Measurements from ENCODE around the gene MIOS.

The MIOS gene

GRCh38 chr7:7584653-7585052 lies 18.0 kb downstream of the MIOS start:
- DNase-seq = no peak

GRCh38 chr7:7585241-7585928 lies 18.7 kb downstream of the MIOS start:
- no peak for DNase-seq

GRCh38 chr7:7595451-7595850 lies 28.8 kb downstream of the MIOS start:
- DNase-seq = no peak

- peak; percentile 21 for DNase-seq
Measured at GRCh38 chr7:7596176-7596575, 29.5 kb downstream of the MIOS start.

- DNase-seq = no peak
Measured at GRCh38 chr7:7607010-7607409, 40.3 kb downstream of the MIOS start.

- DNase-seq = no peak
Measured at GRCh38 chr7:7609330-7609729, 42.6 kb downstream of the MIOS start.

- no peak for DNase-seq
Measured at GRCh38 chr7:7612519-7612918, 45.8 kb downstream of the MIOS start.

- no peak for DNase-seq
Measured at GRCh38 chr7:7613210-7613609, 46.5 kb downstream of the MIOS start.

GRCh38 chr7:7614018-7614741 lies 47.5 kb downstream of the MIOS start:
- no peak for DNase-seq

GRCh38 chr7:7617550-7617949 lies 50.9 kb downstream of the MIOS start:
- no peak for DNase-seq

- no peak for DNase-seq
Measured at GRCh38 chr7:7618410-7618809, 51.7 kb downstream of the MIOS start.

GRCh38 chr7:7620236-7620635 lies 53.6 kb downstream of the MIOS start:
- no peak for DNase-seq

GRCh38 chr7:7620644-7621210 lies 54.0 kb downstream of the MIOS start:
- DNase-seq = no peak

GRCh38 chr7:7628476-7628875 lies 61.8 kb downstream of the MIOS start:
- no peak for DNase-seq

GRCh38 chr7:7630626-7631329 lies 64.1 kb downstream of the MIOS start:
- no peak for DNase-seq

- DNase-seq = no peak
Measured at GRCh38 chr7:7639421-7639820, 72.7 kb downstream of the MIOS start.

- peak; percentile 67 for DNase-seq
Measured at GRCh38 chr7:7639847-7640220, 73.2 kb downstream of the MIOS start.

GRCh38 chr7:7640221-7641128 lies 73.8 kb downstream of the MIOS start, which contains the start of gene UMAD1:
Gene UMAD1 (plus strand): TSS chr7:7640752. CDS start chr7:7673372, 32,620 bp downstream.
- DNase-seq = peak; percentile 99

- no peak for DNase-seq
Measured at GRCh38 chr7:7641129-7641663, 74.5 kb downstream of the MIOS start.

GRCh38 chr7:7642081-7642480 lies 75.4 kb downstream of the MIOS start:
- no peak for DNase-seq

GRCh38 chr7:7647495-7648036 lies 80.9 kb downstream of the MIOS start:
- DNase-seq = no peak

GRCh38 chr7:7650682-7651206 lies 84.1 kb downstream of the MIOS start:
- no peak for DNase-seq
